GM10248 (cell line): Measurements from ENCODE around the gene ZNF76.

Experiments
- CTCF ChIA-PET: fragments of 300-600 bp; sonication (Branson Sonifier 250); formaldehyde crosslinking; extraction: SDS; loops from one replicate; lab custom pipeline; 2021; ENCODE audit warnings: antibody characterized with exemption; lab: Yijun Ruan, JAX
- POLR2A ChIA-PET: fragments of 350-650 bp; sonication (Branson Sonifier 250); formaldehyde crosslinking; extraction: SDS; loops from one replicate; lab custom pipeline; 2020; ENCODE audit warnings: antibody characterized with exemption; lab: Yijun Ruan, JAX
- DNase-seq: peaks from one replicate; pipeline ENCODE4 v3.0.0; 2012; ENCODE audit errors: extremely low spot score
- TF ChIP-seq, protein P1 (sequence below): IDR thresholded peaks from 2 replicates; pipeline ENCODE4 v1.5.1; 2012; ENCODE audit warnings: mild to moderate bottlenecking, low read depth; ENCODE audit errors: extremely low read depth, missing control alignments, control extremely low read depth

ZNF76 gene

GRCh38 chr6:35280903-35281302 lies 21.4 kb downstream of the ZNF76 start:
- TF ChIP-seq, protein P1, sequence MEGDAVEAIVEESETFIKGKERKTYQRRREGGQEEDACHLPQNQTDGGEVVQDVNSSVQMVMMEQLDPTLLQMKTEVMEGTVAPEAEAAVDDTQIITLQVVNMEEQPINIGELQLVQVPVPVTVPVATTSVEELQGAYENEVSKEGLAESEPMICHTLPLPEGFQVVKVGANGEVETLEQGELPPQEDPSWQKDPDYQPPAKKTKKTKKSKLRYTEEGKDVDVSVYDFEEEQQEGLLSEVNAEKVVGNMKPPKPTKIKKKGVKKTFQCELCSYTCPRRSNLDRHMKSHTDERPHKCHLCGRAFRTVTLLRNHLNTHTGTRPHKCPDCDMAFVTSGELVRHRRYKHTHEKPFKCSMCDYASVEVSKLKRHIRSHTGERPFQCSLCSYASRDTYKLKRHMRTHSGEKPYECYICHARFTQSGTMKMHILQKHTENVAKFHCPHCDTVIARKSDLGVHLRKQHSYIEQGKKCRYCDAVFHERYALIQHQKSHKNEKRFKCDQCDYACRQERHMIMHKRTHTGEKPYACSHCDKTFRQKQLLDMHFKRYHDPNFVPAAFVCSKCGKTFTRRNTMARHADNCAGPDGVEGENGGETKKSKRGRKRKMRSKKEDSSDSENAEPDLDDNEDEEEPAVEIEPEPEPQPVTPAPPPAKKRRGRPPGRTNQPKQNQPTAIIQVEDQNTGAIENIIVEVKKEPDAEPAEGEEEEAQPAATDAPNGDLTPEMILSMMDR: no peak
- CTCF ChIA-PET: interaction anchor here (1.3 to 2.5 kb wide), 3 partner anchors 13 to 169 kb away, joined by 4 to 10 read pairs (median 4); no protein-coding TSS in a partner anchor
- POLR2A ChIA-PET: no interaction called here
- DNase-seq: no peak

DNA sequence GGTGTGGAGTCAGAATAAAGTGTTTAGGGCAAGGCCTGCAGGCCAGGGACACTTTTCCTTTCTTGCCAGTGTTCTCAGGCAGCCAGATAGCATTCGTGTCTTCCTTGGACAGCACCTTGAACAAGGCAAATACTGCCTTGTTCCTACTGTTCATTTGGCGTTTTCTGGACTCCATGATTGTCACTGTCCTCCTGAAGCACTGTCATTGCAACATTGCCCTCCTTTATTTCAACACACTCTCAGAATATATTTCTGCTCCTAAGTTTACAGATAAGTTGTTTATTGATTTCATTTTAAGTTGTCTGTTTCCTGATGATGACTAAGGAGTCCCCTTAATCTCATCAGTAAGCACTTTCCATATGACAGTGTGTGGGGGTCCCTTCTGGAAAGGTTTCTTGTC lies 22.9 kb downstream of the ZNF76 start:
- DNase-seq: no peak
- ChIA-PET POLR2A (no interaction called here), CTCF (interaction anchor here (2.7 to 4.8 kb wide), 2 partner anchors 10 to 14 kb away, joined by 9 to 20 read pairs; partner anchors contain the start of gene DEF6)
- TF ChIP-seq, protein P1: no peak

DNA sequence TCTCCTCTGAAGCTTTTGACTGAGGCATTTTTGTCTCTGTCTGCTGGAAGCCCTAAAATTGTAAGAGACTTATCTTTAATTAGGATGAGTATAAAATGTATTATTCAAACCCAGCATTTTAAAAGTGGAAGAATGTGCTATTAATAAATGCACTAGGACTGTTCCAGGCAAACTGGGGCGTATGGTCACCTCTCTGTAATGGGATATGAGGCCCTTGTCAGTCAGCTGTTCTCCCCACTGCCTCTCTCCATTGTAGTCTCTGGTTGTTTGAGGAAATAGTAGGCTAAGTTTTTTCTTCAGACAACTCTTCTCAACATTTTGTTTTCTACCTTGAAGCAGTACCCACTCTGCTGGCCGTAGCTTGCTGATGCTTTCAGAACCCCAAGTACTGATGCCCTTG lies 23.8 kb downstream of the ZNF76 start:
- CTCF ChIA-PET: interaction anchor here (1.1 to 4.8 kb wide), 4 partner anchors 9 to 453 kb away, joined by 3 to 20 read pairs (median 6); partner anchors contain the start of gene DEF6
- TF ChIP-seq, protein P1: no peak
- POLR2A ChIA-PET: no interaction called here
- no peak for DNase-seq

- TF ChIP-seq, protein P1: no peak
- CTCF ChIA-PET: interaction anchor here (0.8 to 4.7 kb wide), 5 partner anchors 9 to 114 kb away, joined by 3 to 45 read pairs (median 3); partner anchors contain the start of gene DEF6
- DNase-seq: no peak
- POLR2A ChIA-PET: interaction anchor here (0.7 kb wide), 1 partner anchor 15 kb away, joined by 3 read pairs; no protein-coding TSS in a partner anchor
Measured at GRCh38 chr6:35287671-35288396, 28.3 kb downstream of the ZNF76 start.

GRCh38 chr6:35288834-35289233 lies 29.3 kb downstream of the ZNF76 start:
- no peak for DNase-seq
- ChIA-PET CTCF (interaction anchor here (0.9 to 13.4 kb wide), 8 partner anchors 8 to 179 kb away, joined by 3 to 198 read pairs (median 4); partner anchors contain the start of genes DEF6 and RPL10A), POLR2A (no interaction called here)
- TF ChIP-seq, protein P1: no peak

- no peak for DNase-seq
- ChIA-PET POLR2A (no interaction called here), CTCF (interaction anchor here (0.8 to 13.4 kb wide), 3 partner anchors 8 to 51 kb away, joined by 3 to 198 read pairs (median 20); partner anchors contain the start of gene PPARD)
- TF ChIP-seq, protein P1: no peak
Measured at GRCh38 chr6:35291491-35291890, 32.0 kb downstream of the ZNF76 start.
